ENCODE measurements around the gene SCLT1. TPM values are rescaled to one million over a fixed set of nuclear protein-coding genes. Genes with fewer than 3 reads are reported as not detected.

SCLT1 gene
- total and polyA plus RNA-seq, 2 donors (not counting 1 experiment from before 2014, with no cell fraction given) = 3.5 to 27.2 TPM

GRCh38 chr4:128855621-128856020 is 237.7 kb downstream of the SCLT1 start:
- ChIA-PET POLR2A (no interaction called here), CTCF (interaction anchor here (1.2 to 1.5 kb wide), 2 partner anchors 10 to 401 kb away, joined by 3 read pairs; no protein-coding TSS in a partner anchor)
- H3K4me1 Mint-ChIP-seq = peaks cover 8% of the 10 kb centered on the region
- no peak overlapping the region for H3K4me3 Mint-ChIP-seq
- no peaks in the 10 kb centered on the region for H3K9me3 Mint-ChIP-seq (ENCODE audit: insufficient read depth)
- Histone ChIP-seq H3K79me2 (ENCODE audit: control insufficient read depth, insufficient read depth, low read length) (no peaks in the 10 kb centered on the region), H2AFZ (ENCODE audit: insufficient read depth, low read depth, low read length, poor library complexity, severe bottlenecking) (no peak overlapping the region), H3K4me2 (replicated peaks; ENCODE audit: low read depth, low read length, poor library complexity, severe bottlenecking) (no peak overlapping the region), H3K27me3 (replicated peaks in 1 of 4; ENCODE audit: control extremely low read depth in 1 of 4, control insufficient read depth in 3 of 4, insufficient read depth in 4 of 4, low read length in 3 of 4) (no peaks in the 10 kb centered on the region), H4K20me1 (ENCODE audit: control insufficient read depth, insufficient read depth, low read length, poor library complexity, severe bottlenecking) (peaks cover 29% of the 10 kb centered on the region), H3K36me3 (replicated peaks in 1 of 2; ENCODE audit: control extremely low read depth in 1 of 2, control insufficient read depth in 1 of 2, extremely low read depth in 1 of 2, insufficient read depth in 2 of 2, low read length in 1 of 2) (peaks cover 8 to 92% of the 10 kb centered on the region in 2 experiments), H3K9me3 (ENCODE audit: control extremely low read depth in 1 of 3, control insufficient read depth in 2 of 3, insufficient read depth in 1 of 3, low read length in 2 of 3) (no peaks in the 10 kb centered on the region), H3K9ac (ENCODE audit: low read length) (no peak overlapping the region), H3K4me1 (ENCODE audit: control insufficient read depth in 2 of 2, insufficient read depth in 2 of 2, low read length in 2 of 2) (peaks cover 3 to 5% of the 10 kb centered on the region in 2 donors), H3K27ac (ENCODE audit: low read length in 2 of 2) (no peak overlapping the region), H3K4me3 (ENCODE audit: control extremely low read depth in 1 of 5, extremely low read depth in 1 of 5, insufficient read depth in 1 of 5, low read depth in 2 of 5, low read length in 4 of 5) (no peak overlapping the region)
- no peak for ATAC-seq (ENCODE audit: low read depth)
- 95% methylated on average over 7 of the region's 7 CpGs for WGBS (ENCODE audit: insufficient coverage)
- TF ChIP-seq EZH2 (IDR thresholded peaks at IDR 0.05; ENCODE audit: borderline replicate concordance, insufficient read depth, low read depth, low read length, poor library complexity, severe bottlenecking) (no peak), CTCF (IDR thresholded peaks at IDR 0.05) (no peak)
- intact Hi-C loops (cut with micrococcal nuclease) = no loop called here
- H3K27me3 Mint-ChIP-seq = no peaks in the 10 kb centered on the region
- H3K27ac Mint-ChIP-seq = no peak overlapping the region
- DNase-seq = no peak

GRCh38 chr4:128854433-128854832 is 238.9 kb downstream of the SCLT1 start:
- H3K4me3 ChIP-seq (ENCODE audit: control extremely low read depth in 1 of 5, extremely low read depth in 1 of 5, insufficient read depth in 1 of 5, low read depth in 2 of 5, low read length in 4 of 5) = no peak overlapping the region
- WGBS (ENCODE audit: insufficient coverage) = no CpG with 5 or more reads among the region's 6 CpGs
- DNase-seq = no peak
- no peak for ATAC-seq (ENCODE audit: low read depth)
- H3K4me3 Mint-ChIP-seq = no peak overlapping the region
- H3K79me2 ChIP-seq (ENCODE audit: control insufficient read depth, insufficient read depth, low read length) = no peaks in the 10 kb centered on the region
- H3K4me1 ChIP-seq (ENCODE audit: control insufficient read depth in 2 of 2, insufficient read depth in 2 of 2, low read length in 2 of 2) = peaks cover 3 to 5% of the 10 kb centered on the region in 2 donors
- no peak overlapping the region for H3K27ac ChIP-seq (ENCODE audit: low read length in 2 of 2)
- peaks cover 7 to 91% of the 10 kb centered on the region in 2 experiments for H3K36me3 ChIP-seq (replicated peaks in 1 of 2; ENCODE audit: control extremely low read depth in 1 of 2, control insufficient read depth in 1 of 2, extremely low read depth in 1 of 2, insufficient read depth in 2 of 2, low read length in 1 of 2)
- H3K9me3 Mint-ChIP-seq (ENCODE audit: insufficient read depth) = no peaks in the 10 kb centered on the region
- H2AFZ ChIP-seq (ENCODE audit: insufficient read depth, low read depth, low read length, poor library complexity, severe bottlenecking) = no peak overlapping the region
- POLR2A ChIA-PET = no interaction called here
- H3K9me3 ChIP-seq (ENCODE audit: control extremely low read depth in 1 of 3, control insufficient read depth in 2 of 3, insufficient read depth in 1 of 3, low read length in 2 of 3) = no peaks in the 10 kb centered on the region
- no peaks in the 10 kb centered on the region for H3K27me3 ChIP-seq (replicated peaks in 1 of 4; ENCODE audit: control extremely low read depth in 1 of 4, control insufficient read depth in 3 of 4, insufficient read depth in 4 of 4, low read length in 3 of 4)
- intact Hi-C loops (cut with micrococcal nuclease) = no loop called here
- H3K4me2 ChIP-seq (replicated peaks; ENCODE audit: low read depth, low read length, poor library complexity, severe bottlenecking) = no peak overlapping the region
- CTCF ChIA-PET = interaction anchor here (0.7 to 1.3 kb wide), 2 partner anchors 8 to 71 kb away, joined by 3 to 5 read pairs; no protein-coding TSS in a partner anchor
- TF ChIP-seq CTCF (IDR thresholded peaks at IDR 0.05) (no peak), EZH2 (IDR thresholded peaks at IDR 0.05; ENCODE audit: borderline replicate concordance, insufficient read depth, low read depth, low read length, poor library complexity, severe bottlenecking) (no peak)
- H4K20me1 ChIP-seq (ENCODE audit: control insufficient read depth, insufficient read depth, low read length, poor library complexity, severe bottlenecking) = peaks cover 28% of the 10 kb centered on the region
- peaks cover 8% of the 10 kb centered on the region for H3K4me1 Mint-ChIP-seq
- no peaks in the 10 kb centered on the region for H3K27me3 Mint-ChIP-seq
- no peak overlapping the region for H3K9ac ChIP-seq (ENCODE audit: low read length)
- no peak overlapping the region for H3K27ac Mint-ChIP-seq

Measured in B cell (primary cell).